Calu3 (cell line): Measurements from ENCODE around the gene AKAP9. TPM values are rescaled to one million over a fixed set of nuclear protein-coding genes. Genes with fewer than 3 reads are reported as not detected.

Experiments
- BruUV-seq: library from RNA; stranded (reverse); fragments of 400-500 nt; replicated peaks from 2 replicates; lab custom pipeline; 2021; lab: Mats Ljungman, UMichigan
- CTCF ChIA-PET: fragments of 300-600 bp; sonication (Branson Sonifier 250); formaldehyde crosslinking; loops from one replicate; lab custom pipeline; 2022; ENCODE audit warnings: antibody characterized with exemption; lab: Charles Lee
- DNase-seq: peaks from one replicate; pipeline ENCODE4 v3.0.0; 2022
- H3K27ac Mint-ChIP-seq: one replicate; pipeline ENCODE4 v1.8.0; 2022; ENCODE audit warnings: mixed read lengths; ENCODE audit not compliant: unreplicated experiment
- H3K27me3 Mint-ChIP-seq: one replicate; pipeline ENCODE4 v1.8.0; 2022; ENCODE audit warnings: mixed read lengths; ENCODE audit not compliant: unreplicated experiment
- H3K36me3 Mint-ChIP-seq: one replicate; pipeline ENCODE4 v1.8.0; 2022; ENCODE audit warnings: mild to moderate bottlenecking, moderate library complexity, mixed read lengths; ENCODE audit not compliant: insufficient read depth, unreplicated experiment
- H3K4me1 Mint-ChIP-seq: one replicate; pipeline ENCODE4 v1.8.0; 2022; ENCODE audit warnings: mild to moderate bottlenecking, low read depth, mixed read lengths; ENCODE audit not compliant: unreplicated experiment
- H3K4me3 Mint-ChIP-seq: one replicate; pipeline ENCODE4 v1.8.0; 2022; ENCODE audit warnings: mild to moderate bottlenecking, low read depth, moderate library complexity, mixed read lengths; ENCODE audit not compliant: unreplicated experiment
- H3K9me3 Mint-ChIP-seq: one replicate; pipeline ENCODE4 v1.8.0; 2022; ENCODE audit warnings: low read depth, mixed read lengths; ENCODE audit not compliant: unreplicated experiment
- CTCF ChIP-seq: fragments of 200-600 bp; IDR thresholded peaks from one replicate; pipeline ENCODE4 v1.8.0; 2022; ENCODE audit warnings: antibody characterized with exemption; ENCODE audit not compliant: unreplicated experiment
- intact Hi-C: fragments of 100-400 bp; cut with micrococcal nuclease; formaldehyde crosslinking; loops from one replicate; pipeline ENCODE4 v1.10.0; 2022; ENCODE audit not compliant: unreplicated experiment
- total RNA-seq: library from RNA; stranded (reverse); gene quantifications from 2 replicates; pipeline ENCODE4 v1.2.3, GENCODE V29; 2022

Gene AKAP9
- total RNA-seq, 1 experiment from 2014 or later = 33.4 TPM

- intact Hi-C loops = loop anchor here (5.0 kb wide), 1 partner anchor 315 kb away; the partner anchor contains the start of gene GATAD1
- no peak overlapping the region for H3K27ac Mint-ChIP-seq
- DNase-seq = no peak
- H3K4me3 Mint-ChIP-seq = peak overlapping the region; percentile 96
- CTCF ChIA-PET = interaction anchor here (0.7 kb wide), 2 partner anchors 194 to 214 kb away, joined by 3 to 5 read pairs; no protein-coding TSS in a partner anchor
- TF ChIP-seq CTCF = no peak
- H3K27me3 Mint-ChIP-seq = no peaks in the 10 kb centered on the region
- no peaks in the 10 kb centered on the region for H3K9me3 Mint-ChIP-seq
- peaks cover 45% of the 10 kb centered on the region for H3K36me3 Mint-ChIP-seq
- H3K4me1 Mint-ChIP-seq = peaks cover 32% of the 10 kb centered on the region
- BruUV-seq = no TSS peak
These were observed 191.2 kb downstream of the AKAP9 start for GRCh38 chr7:92131764-92132330.

GRCh38 chr7:92133133-92133736, 192.6 kb downstream of the AKAP9 start:
- BruUV-seq = no TSS peak
- H3K27me3 Mint-ChIP-seq = no peaks in the 10 kb centered on the region
- H3K4me3 Mint-ChIP-seq = peak overlapping the region; percentile 96
- CTCF ChIA-PET = interaction anchor here (0.7 to 1.0 kb wide), 2 partner anchors 55 to 91 kb away, joined by 3 read pairs; no protein-coding TSS in a partner anchor
- peaks cover 32% of the 10 kb centered on the region for H3K4me1 Mint-ChIP-seq
- TF ChIP-seq CTCF = no peak
- H3K9me3 Mint-ChIP-seq = no peaks in the 10 kb centered on the region
- intact Hi-C loops = loop anchor here (5.0 kb wide), 1 partner anchor 314 kb away; the partner anchor contains the start of gene GATAD1
- H3K36me3 Mint-ChIP-seq = peaks cover 45% of the 10 kb centered on the region
- DNase-seq = peak; percentile 1
- peak overlapping the region; percentile 70 for H3K27ac Mint-ChIP-seq

- Mint-ChIP-seq H3K36me3 (peaks cover 45% of the 10 kb centered on the region), H3K9me3 (no peaks in the 10 kb centered on the region), H3K27ac (peak overlapping the region; percentile 76), H3K4me1 (peaks cover 32% of the 10 kb centered on the region), H3K27me3 (no peaks in the 10 kb centered on the region), H3K4me3 (peak overlapping the region; percentile 96)
- peak; percentile 77 for TF ChIP-seq CTCF
- BruUV-seq = no TSS peak
- intact Hi-C loops = loop anchor here (5.0 kb wide), 1 partner anchor 313 kb away; the partner anchor contains the start of gene GATAD1
- CTCF ChIA-PET = no interaction called here
- peak; percentile 70 for DNase-seq
These were observed 193.1 kb downstream of the AKAP9 start for GRCh38 chr7:92133737-92134270.

GRCh38 chr7:92134271-92135051, 193.8 kb downstream of the AKAP9 start, which contains the start of gene CYP51A1:
TSS of gene CYP51A1 (minus strand) at chr7:92134477. CDS start at chr7:92134364, 113 bp downstream.
- H3K4me3 Mint-ChIP-seq = peak within 1 kb of the TSS; percentile 96
- DNase-seq = peak; percentile 87
- TF ChIP-seq CTCF = no peak
- H3K4me1 Mint-ChIP-seq = peaks cover 31% of the 10 kb centered on the region
- H3K27ac Mint-ChIP-seq = peak within 1 kb of the TSS; percentile 76
- CTCF ChIA-PET = no interaction called here
- intact Hi-C loops = loop anchor here (5.0 kb wide), 1 partner anchor 313 kb away; the partner anchor contains the start of gene GATAD1
- H3K27me3 Mint-ChIP-seq = no peaks in the 10 kb centered on the region
- H3K36me3 Mint-ChIP-seq = peaks cover 43% of the 10 kb centered on the region
- BruUV-seq = no TSS peak
- no peaks in the 10 kb centered on the region for H3K9me3 Mint-ChIP-seq
